Measurements from ENCODE around the gene GDF2.

DNA sequence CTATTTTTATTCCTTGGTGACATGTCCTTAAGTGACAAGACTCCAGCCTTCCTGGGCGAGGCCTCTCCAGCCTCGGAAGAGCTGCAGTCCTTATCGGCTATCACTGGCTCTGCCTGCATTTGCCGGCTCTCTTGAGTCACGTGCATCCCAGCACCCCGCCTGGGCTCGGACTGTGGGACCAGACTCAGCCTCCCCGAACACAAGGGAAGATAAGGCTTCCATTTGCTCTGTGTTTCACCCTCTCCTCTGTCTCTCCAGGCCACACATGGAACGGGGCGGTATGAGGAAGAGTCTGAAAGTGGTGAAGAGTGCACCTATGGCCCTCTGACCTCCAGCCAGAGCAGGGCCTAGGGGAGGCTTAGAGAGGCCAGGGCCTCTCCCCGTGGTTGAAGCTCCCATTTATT is 4.7 kb downstream of the GDF2 start:
- TF ChIP-seq, protein P1, sequence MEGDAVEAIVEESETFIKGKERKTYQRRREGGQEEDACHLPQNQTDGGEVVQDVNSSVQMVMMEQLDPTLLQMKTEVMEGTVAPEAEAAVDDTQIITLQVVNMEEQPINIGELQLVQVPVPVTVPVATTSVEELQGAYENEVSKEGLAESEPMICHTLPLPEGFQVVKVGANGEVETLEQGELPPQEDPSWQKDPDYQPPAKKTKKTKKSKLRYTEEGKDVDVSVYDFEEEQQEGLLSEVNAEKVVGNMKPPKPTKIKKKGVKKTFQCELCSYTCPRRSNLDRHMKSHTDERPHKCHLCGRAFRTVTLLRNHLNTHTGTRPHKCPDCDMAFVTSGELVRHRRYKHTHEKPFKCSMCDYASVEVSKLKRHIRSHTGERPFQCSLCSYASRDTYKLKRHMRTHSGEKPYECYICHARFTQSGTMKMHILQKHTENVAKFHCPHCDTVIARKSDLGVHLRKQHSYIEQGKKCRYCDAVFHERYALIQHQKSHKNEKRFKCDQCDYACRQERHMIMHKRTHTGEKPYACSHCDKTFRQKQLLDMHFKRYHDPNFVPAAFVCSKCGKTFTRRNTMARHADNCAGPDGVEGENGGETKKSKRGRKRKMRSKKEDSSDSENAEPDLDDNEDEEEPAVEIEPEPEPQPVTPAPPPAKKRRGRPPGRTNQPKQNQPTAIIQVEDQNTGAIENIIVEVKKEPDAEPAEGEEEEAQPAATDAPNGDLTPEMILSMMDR (IDR thresholded peaks at IDR 0.05; ENCODE audit: insufficient read depth, low read length) = no peak
- TF ChIP-seq, protein P2, sequence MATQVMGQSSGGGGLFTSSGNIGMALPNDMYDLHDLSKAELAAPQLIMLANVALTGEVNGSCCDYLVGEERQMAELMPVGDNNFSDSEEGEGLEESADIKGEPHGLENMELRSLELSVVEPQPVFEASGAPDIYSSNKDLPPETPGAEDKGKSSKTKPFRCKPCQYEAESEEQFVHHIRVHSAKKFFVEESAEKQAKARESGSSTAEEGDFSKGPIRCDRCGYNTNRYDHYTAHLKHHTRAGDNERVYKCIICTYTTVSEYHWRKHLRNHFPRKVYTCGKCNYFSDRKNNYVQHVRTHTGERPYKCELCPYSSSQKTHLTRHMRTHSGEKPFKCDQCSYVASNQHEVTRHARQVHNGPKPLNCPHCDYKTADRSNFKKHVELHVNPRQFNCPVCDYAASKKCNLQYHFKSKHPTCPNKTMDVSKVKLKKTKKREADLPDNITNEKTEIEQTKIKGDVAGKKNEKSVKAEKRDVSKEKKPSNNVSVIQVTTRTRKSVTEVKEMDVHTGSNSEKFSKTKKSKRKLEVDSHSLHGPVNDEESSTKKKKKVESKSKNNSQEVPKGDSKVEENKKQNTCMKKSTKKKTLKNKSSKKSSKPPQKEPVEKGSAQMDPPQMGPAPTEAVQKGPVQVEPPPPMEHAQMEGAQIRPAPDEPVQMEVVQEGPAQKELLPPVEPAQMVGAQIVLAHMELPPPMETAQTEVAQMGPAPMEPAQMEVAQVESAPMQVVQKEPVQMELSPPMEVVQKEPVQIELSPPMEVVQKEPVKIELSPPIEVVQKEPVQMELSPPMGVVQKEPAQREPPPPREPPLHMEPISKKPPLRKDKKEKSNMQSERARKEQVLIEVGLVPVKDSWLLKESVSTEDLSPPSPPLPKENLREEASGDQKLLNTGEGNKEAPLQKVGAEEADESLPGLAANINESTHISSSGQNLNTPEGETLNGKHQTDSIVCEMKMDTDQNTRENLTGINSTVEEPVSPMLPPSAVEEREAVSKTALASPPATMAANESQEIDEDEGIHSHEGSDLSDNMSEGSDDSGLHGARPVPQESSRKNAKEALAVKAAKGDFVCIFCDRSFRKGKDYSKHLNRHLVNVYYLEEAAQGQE (IDR thresholded peaks at IDR 0.05; ENCODE audit: insufficient replicate concordance, low read depth) = no peak
- no peak for TF ChIP-seq POLR2AphosphoS5 (IDR thresholded peaks at IDR 0.05; ENCODE audit: low read depth)
- no peak for TF ChIP-seq GABPA (IDR thresholded peaks at IDR 0.05; ENCODE audit: low read depth)
- TF ChIP-seq SPI1 (IDR thresholded peaks at IDR 0.05; ENCODE audit: borderline replicate concordance, low read depth) = no peak
